GM21619 (cell line): ENCODE measurements around the gene TMEM250.

Experiments used
- ATAC-seq: cut with Tn5 transposase; IDR thresholded peaks from one replicate; pipeline ENCODE4 v1.9.1; 2021; ENCODE audit not compliant: unreplicated experiment

The TMEM250 gene

DNA sequence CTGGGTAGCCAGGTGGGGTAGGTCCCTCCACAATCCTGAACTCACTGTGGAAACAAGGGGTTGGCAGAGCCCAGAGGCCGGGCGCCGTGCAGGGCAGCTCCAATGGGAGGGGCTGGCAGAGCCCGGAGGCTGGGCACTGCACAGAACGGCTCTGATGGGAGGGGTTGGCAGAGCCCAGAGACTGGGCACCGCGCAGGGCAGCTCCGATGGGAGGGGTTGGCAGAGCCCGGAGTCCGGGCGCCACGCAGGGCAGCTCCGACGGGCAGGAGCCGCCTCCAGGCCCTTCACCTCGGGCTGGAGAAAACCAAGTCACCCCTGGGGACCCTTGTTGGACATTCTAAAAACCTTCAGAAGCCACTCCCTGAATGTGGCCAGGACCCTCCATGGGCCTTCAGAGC lies 32.9 kb downstream of the TMEM250 start:
- no peak for ATAC-seq

- no peak for ATAC-seq
Measured at GRCh38 chr9:136084063-136084944, 34.4 kb downstream of the TMEM250 start.

GRCh38 chr9:136083558-136084062 lies 35.1 kb downstream of the TMEM250 start:
- ATAC-seq: no peak

DNA sequence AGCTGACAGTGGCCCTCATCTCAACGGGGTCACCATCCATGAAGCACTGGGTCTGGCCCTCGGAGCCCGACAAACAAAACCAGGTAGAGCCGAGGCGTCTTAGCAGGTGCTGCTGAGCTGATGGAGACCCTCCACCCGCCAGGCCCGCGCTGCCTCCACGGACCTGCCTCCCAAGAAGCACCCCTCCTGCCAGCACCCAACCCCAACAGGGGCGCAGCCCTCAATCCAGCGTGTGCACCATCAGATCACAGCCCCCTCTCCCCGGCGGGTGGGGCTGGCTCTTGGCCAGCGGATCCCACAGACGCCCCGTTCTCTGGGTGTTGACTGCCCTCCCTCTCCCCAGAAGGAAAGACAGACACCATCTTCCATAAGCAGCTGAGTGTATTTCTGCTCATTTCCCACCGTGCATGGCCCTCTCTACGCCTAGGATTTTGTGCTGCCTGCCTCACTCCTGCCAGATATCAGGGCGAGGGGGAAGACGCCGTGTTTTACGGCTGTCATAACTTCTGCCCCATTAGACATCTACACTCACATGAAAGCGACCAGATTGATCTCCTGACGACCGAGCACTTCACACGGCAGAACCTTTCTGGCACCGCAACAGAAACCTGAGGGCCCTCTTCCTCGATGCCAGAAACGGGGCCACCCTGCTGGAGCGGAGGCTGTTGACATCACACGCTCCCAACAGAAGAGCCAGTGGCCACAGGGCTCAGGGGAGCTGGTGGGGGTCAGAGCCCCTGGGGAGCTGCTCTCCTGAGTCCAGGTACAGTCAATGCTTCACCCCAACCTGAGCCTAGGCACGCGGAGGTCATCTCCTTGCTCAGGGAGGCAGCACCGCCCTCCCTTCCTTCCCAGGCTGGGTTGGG lies 35.9 kb downstream of the TMEM250 start:
- ATAC-seq: no peak

DNA sequence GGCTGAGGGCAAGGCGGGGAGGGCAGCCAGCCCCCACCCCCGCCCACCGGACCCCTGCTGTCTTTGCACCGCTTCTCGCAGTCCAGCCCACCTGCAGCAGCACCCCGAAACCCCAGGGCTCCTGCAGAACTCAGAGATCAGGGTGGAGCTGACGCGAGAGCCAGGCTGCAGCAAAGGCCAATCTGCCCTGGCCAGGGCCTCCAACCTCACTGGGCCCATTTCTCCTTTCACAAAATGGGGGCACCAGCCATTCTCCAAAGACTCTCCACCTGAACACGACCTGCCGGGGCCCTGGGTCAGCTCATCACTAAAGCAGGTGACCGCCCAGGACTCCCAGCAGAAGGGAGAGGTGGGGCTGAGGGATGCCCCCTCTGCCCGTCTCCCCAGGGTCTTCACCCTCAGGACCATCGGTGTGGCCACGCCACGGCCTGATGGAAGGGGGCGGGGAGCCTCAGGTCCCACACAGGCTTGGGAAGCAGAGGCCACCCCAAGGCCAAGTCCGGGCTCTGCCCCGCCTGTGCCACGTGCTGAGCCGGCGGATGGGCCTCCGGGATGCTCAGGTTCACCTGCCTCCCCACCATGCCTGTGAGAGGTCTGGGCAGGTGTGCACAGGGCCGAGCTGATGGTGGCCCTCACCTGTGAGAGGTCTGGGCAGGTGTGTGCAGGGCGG lies 36.7 kb downstream of the TMEM250 start:
- ATAC-seq: no peak

GRCh38 chr9:136081113-136081825 lies 37.4 kb downstream of the TMEM250 start:
- no peak for ATAC-seq

- ATAC-seq: no peak
Measured at GRCh38 chr9:136080716-136081112, 38.0 kb downstream of the TMEM250 start.

DNA sequence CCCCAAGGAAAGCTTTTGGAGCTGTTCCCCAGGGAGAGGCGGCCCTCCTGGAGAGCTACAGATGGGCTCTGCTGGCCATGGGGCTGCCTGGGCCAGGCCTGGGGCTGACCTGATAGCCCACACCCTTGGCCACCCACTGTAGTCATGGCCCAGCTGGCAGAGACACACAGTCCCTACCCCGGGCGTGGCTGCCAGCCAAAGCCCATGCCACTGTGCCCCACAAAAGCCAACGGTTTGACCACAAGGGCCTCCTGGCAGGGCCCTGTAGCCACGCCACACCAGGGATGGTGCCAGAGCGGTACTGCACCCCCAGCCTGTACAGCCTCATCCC lies 38.8 kb downstream of the TMEM250 start:
- no peak for ATAC-seq

- ATAC-seq: no peak
Measured at GRCh38 chr9:136079211-136079915, 39.3 kb downstream of the TMEM250 start.

DNA sequence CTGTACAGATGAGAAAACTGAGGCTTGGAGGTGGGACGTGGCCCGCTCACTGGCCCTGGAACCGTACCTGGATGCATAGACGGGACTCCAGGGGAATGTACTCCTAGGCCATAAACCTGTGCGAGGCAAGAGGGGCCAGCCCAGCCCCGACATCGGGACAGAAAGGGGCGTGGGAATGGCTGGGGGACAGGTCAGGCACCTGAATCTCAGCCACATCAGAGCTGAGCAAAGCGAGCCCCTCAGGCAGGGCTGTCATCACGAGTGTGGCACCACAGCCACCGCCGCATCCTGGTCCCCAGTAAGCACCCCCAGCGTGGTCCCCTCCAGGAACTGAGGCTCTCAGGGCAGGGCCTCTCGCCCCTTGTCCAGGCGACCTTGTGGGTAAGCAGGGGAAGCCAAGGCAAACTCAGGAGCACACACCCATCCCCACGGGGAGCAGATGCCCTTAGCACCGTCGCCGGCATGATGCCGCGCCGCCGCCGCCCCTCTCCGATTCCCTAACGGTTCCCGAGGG lies 40.1 kb downstream of the TMEM250 start:
- no peak for ATAC-seq

- no peak for ATAC-seq
Measured at GRCh38 chr9:136078024-136078423, 40.7 kb downstream of the TMEM250 start.

GRCh38 chr9:136077491-136077890 lies 41.2 kb downstream of the TMEM250 start:
- no peak for ATAC-seq

- ATAC-seq: no peak
Measured at GRCh38 chr9:136075881-136076678, 42.6 kb downstream of the TMEM250 start.

GRCh38 chr9:136075134-136075841 lies 43.4 kb downstream of the TMEM250 start:
- no peak for ATAC-seq

- ATAC-seq: no peak
Measured at GRCh38 chr9:136074706-136075105, 44.0 kb downstream of the TMEM250 start.
